GM18870 (cell line): ENCODE data around the gene TRAIP.

ENCODE experiments used
- ATAC-seq: cut with Tn5 transposase; IDR thresholded peaks from one replicate; pipeline ENCODE4 v1.9.1; 2021; ENCODE audit warnings: moderate library complexity; ENCODE audit not compliant: unreplicated experiment

Gene TRAIP

DNA sequence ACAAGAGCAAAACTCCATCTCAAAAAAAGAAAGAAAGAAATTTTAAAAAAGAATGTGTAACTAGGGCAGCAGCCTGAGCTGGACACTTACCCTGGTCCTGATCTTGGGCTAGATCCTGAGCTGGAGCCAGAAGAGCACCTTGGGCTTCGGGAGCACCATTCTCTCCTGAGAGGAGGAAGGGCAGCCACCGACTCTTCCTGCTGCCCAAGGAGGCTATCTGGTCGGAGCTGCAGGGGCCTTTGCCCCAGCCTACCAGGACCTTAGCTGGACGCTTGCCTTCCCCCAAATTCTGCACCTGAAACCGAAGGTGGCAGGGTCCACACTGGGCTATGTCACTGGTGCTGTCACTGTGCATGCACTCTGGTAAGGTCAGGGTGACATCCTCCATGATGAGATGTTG, 20.2 kb upstream of the TRAIP start:
- ATAC-seq, result no peak

DNA sequence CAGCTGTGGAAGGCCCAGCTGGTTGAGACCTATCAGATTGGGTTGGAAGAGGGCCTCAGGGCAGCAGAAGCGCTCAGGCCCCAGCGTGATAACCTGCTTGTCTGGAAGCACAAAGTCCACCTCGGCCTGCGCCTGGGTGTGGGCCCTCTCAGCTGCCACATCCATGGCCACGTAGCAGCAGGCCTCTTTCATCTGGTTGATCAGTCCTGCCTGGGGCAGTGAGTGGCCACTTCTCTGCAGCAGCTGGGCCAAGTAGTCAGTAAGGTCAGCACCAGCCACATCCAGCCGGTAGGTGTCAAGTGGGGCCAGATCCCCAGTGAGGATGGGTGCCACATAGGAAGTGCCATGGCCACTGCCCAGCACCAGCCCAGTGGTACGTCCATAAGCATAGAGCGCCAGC, 17.3 kb upstream of the TRAIP start:
- no peak for ATAC-seq

DNA sequence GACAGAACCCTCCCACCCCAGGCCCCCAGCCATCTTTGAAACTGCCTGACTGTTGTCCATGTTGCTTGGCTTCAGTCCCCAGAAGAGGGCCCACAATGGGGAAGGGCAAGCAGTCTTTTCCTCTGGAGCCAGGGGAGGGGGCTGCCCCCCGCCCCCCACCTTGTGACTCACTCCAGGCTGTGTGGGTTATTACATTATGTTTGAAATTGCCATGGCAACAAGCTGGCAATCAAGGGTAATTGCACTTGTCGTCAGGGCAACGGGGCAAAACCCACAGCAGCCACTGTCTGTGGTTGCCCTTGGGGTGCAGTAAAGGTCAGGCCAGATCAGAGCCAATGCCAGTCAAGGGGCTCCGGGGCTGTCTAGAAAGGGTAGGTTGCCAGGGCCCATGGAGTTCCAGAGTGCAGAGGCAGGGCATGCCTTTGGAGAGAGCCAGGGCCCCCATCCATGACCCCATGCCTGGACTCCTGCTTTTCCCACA, 16.5 kb upstream of the TRAIP start:
- ATAC-seq, result no peak

- no peak for ATAC-seq
Observed at GRCh38 chr3:49871531-49872153, 15.3 kb upstream of the TRAIP start.

GRCh38 chr3:49869525-49870126, 13.3 kb upstream of the TRAIP start, which contains the start of gene CAMKV:
CAMKV (minus strand) TSS chr3:49869906; CDS start chr3:49862388, 7,518 bp downstream.
- ATAC-seq, result no peak

- no peak for ATAC-seq
Observed at GRCh38 chr3:49868862-49869466, 12.6 kb upstream of the TRAIP start.

DNA sequence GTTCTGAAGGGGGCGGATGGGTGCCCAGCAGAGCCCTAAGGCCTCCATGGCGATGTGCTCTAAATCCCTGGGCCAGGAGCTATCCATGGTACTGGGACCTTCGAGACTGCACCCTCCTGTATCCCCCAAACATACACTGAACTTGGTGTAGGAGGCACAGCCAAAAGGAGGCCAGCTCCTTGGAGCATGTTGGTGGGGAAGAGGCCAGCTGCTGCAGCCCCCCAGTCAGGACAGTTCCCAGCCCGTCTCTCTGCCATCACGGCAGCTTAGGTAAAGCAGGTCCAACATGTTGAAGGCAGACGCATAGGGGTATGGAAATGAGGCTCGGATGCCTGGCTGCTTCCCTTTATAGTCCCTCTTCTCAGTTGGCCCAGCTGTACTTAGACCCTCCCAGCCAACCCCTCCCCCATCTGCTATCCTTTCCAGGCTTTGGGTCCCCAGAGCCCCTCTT, 11.5 kb upstream of the TRAIP start:
- no peak for ATAC-seq

GRCh38 chr3:49867400-49867799, 11.0 kb upstream of the TRAIP start:
- ATAC-seq, result no peak

- no peak for ATAC-seq
Observed at GRCh38 chr3:49865198-49865784, 8.9 kb upstream of the TRAIP start.

- ATAC-seq, result no peak
Observed at GRCh38 chr3:49864505-49864904, 8.1 kb upstream of the TRAIP start.

DNA sequence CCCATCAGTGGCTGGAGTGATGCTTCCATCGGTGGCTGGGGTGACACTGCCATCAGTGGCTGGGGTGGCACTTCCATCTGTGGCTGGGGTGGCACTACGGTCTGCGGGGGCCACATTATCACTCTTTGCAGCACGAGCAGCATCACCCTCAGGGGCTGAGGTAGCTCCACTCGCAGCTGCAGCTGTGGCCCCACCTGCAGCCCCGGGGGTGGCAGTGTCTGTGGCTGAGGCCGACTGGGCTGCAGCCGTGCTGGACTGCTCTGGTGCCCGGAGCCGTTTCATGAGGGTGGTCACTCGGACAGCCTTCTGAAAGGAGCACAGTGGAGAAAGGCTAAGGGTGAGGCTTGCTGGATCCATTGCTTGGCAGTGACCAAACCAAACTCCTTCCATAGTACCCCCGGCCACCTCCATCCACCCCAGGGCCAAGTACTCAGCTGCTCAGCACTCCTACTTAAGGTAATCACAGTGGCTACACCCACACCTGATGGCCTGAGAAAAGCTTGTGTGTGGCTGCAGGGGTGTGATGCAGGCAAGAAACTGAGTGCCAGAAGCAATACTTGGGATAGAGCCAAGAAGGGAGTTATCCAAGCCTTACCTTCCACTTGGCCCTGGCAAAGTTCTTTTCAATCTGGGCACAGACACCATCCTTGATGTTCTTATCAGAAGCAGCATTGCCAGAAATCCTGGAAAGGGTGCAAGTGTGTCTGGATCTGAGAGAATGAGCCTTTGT, 3.4 kb upstream of the TRAIP start:
- ATAC-seq, result no peak

DNA sequence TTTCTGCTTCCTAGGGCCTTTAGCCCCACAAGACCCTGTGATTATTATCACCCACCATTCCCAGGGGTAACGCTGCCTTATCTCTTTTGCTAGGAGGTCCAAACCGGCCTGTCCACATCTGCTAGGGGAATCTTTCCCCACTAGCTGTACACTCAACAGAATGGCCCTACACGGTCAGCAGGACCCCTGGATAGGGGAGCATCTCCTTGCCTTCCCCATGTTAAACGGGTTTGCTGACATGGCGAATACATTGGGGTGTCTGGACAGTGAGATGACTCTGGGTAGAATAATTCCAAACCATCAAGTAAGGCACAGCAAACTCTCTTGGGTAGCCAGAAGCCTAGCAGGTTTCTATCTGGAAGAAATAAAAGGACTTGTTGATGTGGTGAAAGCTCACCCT, 702 bp downstream of the TRAIP start:
- ATAC-seq, result no peak

- no peak for ATAC-seq
Observed at GRCh38 chr3:49845694-49846093, 10.7 kb downstream of the TRAIP start.

DNA sequence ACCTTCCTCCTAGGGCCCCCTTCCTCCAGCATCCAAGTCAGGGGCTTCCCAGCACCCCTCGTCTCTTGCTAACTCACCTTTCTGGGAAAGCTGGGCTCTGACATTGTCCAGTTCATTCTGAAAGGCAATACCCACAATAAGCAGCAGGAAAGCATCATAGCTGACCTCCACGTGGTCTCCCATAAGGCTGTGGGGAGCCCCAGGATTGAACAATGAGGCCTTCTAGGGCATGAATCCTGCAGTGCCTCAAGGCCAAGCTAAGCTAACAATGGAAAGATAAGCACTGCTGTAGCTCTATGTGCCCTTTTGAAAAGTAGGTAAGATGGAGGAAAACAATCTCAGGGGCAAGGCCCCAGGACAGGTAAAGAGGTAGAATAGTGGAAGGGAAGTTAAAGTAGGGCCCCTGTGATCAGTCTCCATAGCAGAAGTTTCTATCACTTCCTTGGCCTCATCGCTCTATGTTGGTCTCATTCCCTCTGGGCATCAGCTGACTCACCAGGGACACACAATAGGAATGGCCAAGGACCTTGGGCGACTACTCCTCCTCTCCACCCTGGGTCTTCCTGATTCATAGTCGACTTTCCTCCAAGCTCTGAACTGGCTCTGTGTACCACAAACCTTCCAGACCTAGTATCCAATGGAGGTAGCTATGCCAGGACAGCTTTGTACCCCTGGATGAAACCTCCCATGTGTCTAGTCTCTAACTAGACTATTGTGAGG, 11.7 kb downstream of the TRAIP start:
- no peak for ATAC-seq

GRCh38 chr3:49842843-49843517, 13.4 kb downstream of the TRAIP start:
- ATAC-seq, result no peak

GRCh38 chr3:49841806-49842205, 14.6 kb downstream of the TRAIP start:
- ATAC-seq, result no peak

DNA sequence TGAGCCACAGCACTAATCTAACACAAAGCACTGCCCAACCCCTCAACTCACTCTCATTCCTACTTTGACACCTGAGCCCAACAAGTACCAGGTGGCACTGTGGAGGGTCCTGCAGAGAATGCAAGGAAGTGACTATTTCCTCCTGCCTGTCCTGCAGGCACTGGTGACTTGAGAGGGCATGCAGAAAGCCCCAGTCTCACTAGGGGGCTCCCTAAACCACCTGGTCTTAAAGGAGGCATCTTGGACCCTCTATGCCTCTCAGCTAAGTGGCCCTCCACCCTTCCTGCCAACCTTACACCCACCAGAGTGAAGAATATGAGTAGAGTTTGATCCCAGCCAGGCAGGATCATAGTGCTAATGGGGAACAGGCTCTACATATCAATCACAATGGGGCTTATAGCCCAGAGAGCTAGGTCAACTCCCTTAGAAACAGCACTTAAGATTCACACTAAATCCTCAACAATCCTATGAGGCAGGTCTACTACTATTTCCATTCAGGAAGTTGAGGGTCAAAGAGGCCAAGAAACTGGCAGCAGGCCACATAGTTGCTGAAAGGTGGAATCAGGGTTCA, 15.2 kb downstream of the TRAIP start:
- no peak for ATAC-seq

- no peak for ATAC-seq
Observed at GRCh38 chr3:49840388-49840787, 16.0 kb downstream of the TRAIP start.

GRCh38 chr3:49839193-49839809, 17.1 kb downstream of the TRAIP start:
- ATAC-seq, result no peak
